ENCODE measurements around the gene OR10A6. TPM values are rescaled to one million over a fixed set of nuclear protein-coding genes. Genes with fewer than 3 reads are reported as not detected.

The OR10A6 gene
- total and polyA plus RNA-seq, 11 donors = not detected

DNA sequence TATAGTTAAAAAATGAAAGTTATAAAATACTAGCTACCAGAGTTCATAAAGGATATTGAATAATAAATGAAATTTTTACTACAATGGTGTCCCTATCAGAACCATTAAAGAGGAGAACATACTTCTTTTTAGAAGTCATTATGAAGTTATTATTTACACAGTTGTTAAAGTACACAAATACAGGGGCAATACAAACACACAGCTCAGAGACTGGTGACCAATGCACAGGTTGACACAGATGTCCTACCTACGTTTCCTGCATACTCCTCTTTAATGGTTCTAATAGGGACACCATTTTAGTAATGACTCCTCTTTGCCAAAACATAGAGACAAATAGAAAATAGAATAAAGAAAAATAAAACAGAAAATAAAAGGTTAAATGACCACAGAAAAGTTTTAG is 24.1 kb upstream of the OR10A6 start:
- peaks cover 0 to 7% (median 0%) of the 10 kb centered on the region in 9 donors for H3K27me3 ChIP-seq
- TF ChIP-seq CTCF (IDR thresholded peaks at IDR 0.05) = no peak
- TF ChIP-seq POLR2A (IDR thresholded peaks at IDR 0.05) = no peak
- H3K27ac ChIP-seq = no peak overlapping the region
- H3K9me3 ChIP-seq = peaks cover 0 to 7% (median 0%) of the 10 kb centered on the region in 12 donors
- no peaks in the 10 kb centered on the region for H3K36me3 ChIP-seq
- intact Hi-C loops (cut with DNase I) = no loop called here
- 68 to 80% (median 74%) methylated on average over 1 of the region's 1 CpG for WGBS, 4 donors
- H3K4me1 ChIP-seq = no peaks in the 10 kb centered on the region
- H3K4me3 ChIP-seq = no peak overlapping the region
- DNase-seq (no peak), ATAC-seq (no peak)

DNA sequence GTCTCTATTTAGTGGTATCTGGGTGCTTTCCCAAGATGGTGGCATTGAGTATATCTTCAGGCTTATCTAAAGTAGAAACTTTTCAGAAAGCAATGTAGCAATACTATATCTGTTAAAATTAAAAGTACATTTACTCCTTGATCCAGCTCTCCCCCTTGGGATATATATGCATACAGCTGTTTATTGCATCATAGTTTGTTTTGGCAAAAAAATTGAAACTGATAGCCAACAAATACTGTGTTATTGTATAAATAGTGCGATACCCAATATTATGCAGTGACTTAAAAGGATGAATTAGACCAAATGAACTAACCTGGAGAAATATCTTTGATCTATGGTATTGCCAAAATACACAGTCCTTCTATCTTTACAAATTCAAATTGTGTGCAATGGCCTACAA is 18.9 kb upstream of the OR10A6 start:
- intact Hi-C loops (cut with DNase I) = no loop called here
- 62 to 88% (median 74%) methylated on average over 1 of the region's 1 CpG for WGBS, 4 donors
- H3K36me3 ChIP-seq = no peaks in the 10 kb centered on the region

GRCh38 chr11:7944123-7944522 is 13.1 kb upstream of the OR10A6 start:
- intact Hi-C loops (cut with DNase I) = no loop called here
- TF ChIP-seq CTCF (IDR thresholded peaks at IDR 0.05) (no peak), POLR2A (IDR thresholded peaks at IDR 0.05) (no peak)
- 73 to 90% (median 84%) methylated on average over 2 of the region's 2 CpGs for WGBS, 4 donors

More for the DNA sequence above, 18.9 kb upstream of the OR10A6 start:
- DNase-seq (no peak), ATAC-seq (no peak)
- TF ChIP-seq CTCF (IDR thresholded peaks at IDR 0.05) (no peak), POLR2A (IDR thresholded peaks at IDR 0.05) (no peak)
- H3K9me3 ChIP-seq = peaks cover 0 to 4% (median 0%) of the 10 kb centered on the region in 12 donors
- no peaks in the 10 kb centered on the region for H3K4me1 ChIP-seq
- H3K4me3 ChIP-seq = no peak overlapping the region
- H3K27me3 ChIP-seq = peaks cover 0 to 15% (median 0%) of the 10 kb centered on the region in 9 donors
- H3K27ac ChIP-seq = no peak overlapping the region

DNA sequence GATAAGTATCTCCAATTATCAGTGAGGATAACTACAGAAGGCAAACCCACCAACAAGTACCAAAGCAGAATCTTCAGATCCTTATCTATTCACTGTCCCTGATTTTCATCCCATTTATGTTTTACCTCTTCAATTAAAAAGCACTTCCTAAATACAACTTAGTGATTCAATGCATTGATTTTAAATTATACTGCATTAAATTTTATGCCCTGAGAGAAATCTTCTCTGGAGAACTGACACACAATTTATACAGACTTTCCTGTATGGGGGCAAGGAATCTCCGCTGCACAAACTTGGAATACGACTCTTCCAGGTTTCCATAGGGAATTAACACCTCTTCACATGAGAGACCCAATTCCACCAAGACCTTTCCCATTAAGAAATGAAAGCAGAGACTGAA is 10.5 kb upstream of the OR10A6 start, which contains the start of gene OR10A3:
TSS of gene OR10A3 (minus strand) at position 101 of the 400 bp plus-strand sequence. CDS start 2,188 bp downstream, outside the sequence.
- DNase-seq (no peak), ATAC-seq (no peak)
- no peaks in the 10 kb centered on the region for H3K4me1 ChIP-seq
- peaks cover 0 to 27% (median 18%) of the 10 kb centered on the region in 12 donors for H3K9me3 ChIP-seq
- no peak for TF ChIP-seq CTCF (IDR thresholded peaks at IDR 0.05)
- TF ChIP-seq POLR2A (IDR thresholded peaks at IDR 0.05) = no peak
- no peaks in the 10 kb centered on the region for H3K36me3 ChIP-seq
- H3K4me3 ChIP-seq = no peak within 1 kb of the TSS
- H3K27ac ChIP-seq = no peak within 1 kb of the TSS
- intact Hi-C loops (cut with DNase I) = no loop called here
- 87 to 96% (median 89%) methylated on average over 2 of the region's 2 CpGs for WGBS, 4 donors
- H3K27me3 ChIP-seq = peaks cover 0 to 5% (median 0%) of the 10 kb centered on the region in 9 donors

More at GRCh38 chr11:7944123-7944522, 13.1 kb upstream of the OR10A6 start:
- DNase-seq (no peak), ATAC-seq (no peak)
- Histone ChIP-seq H3K4me3 (no peak overlapping the region), H3K27me3 (peaks cover 0 to 6% (median 0%) of the 10 kb centered on the region in 9 donors), H3K27ac (no peak overlapping the region), H3K9me3 (peaks cover 0 to 27% (median 18%) of the 10 kb centered on the region in 12 donors), H3K4me1 (no peaks in the 10 kb centered on the region), H3K36me3 (no peaks in the 10 kb centered on the region)
